Measurements from ENCODE around the gene MXRA8. TPM values are rescaled to one million over a fixed set of nuclear protein-coding genes. Genes with fewer than 3 reads are reported as not detected.
"Not testable (repeated sequence)": the region's sequence is repeated elsewhere in the genome, so short reads cannot be mapped to it uniquely, and the experiment has no call there.

MXRA8 gene
- total RNA-seq, 1 experiment from 2014 or later: not detected

- DNase-seq (ENCODE audit: extremely low read depth, low read depth): no peak
Measured at GRCh38 chr1:1370771-1371300, 12.5 kb upstream of the MXRA8 start.

DNA sequence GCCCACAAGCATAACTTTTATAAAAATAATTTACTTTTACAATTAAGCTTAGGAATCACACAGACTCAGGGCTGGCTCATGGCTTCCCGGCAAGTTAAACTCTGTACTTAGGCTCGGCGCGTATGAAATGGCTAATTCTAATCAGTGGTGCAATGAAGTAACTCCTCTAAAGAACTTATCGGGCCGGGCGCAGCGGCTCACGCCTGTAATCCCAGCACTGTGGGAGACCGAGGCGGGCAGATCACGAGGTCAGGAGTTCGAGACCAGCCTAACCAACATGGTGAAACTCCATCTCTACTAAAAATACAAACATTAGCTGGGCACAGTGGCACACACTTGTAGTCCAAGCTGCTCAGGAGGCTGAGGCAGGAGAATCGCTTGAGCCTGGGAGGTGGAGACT is 11.7 kb upstream of the MXRA8 start:
- DNase-seq (ENCODE audit: extremely low read depth, low read depth): not testable (repeated sequence)

DNA sequence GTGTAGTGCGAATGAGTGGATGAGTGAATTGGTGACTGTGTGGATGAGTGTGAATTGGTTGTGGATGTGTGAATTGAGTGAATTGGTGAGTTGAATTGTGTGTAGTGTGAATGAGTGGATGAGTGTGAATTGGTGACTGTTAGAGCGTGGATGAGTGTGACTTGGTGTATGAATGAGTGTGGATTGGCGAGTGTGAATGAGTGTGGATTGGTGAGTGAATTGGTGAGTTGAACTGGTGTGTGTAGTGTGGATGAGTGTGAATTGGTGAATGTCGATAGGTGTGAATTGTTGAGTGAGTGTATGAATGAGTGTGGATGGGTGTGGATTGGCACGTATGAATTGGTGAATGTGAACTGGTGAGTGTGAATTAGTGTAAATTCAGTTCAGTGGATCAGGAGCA is 9.0 kb upstream of the MXRA8 start:
- no peak for DNase-seq (ENCODE audit: extremely low read depth, low read depth)

DNA sequence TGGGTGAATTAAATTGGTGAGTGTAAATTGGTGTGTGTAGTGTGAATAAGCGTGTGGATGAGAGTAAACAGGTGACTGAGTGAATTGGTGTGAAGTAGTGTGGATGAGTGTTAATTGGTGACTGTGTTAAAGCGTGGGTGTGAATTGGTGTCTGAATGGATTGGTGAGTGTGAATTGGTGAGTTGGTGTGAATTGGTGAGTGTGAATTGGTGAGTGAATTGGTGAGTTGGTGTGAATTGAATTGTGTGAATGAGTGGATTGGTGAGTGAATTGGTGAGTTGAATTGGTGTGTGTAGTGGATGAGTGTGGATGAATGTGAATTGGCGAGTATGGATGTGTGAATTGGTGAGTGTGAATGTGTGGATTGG is 8.3 kb upstream of the MXRA8 start:
- DNase-seq (ENCODE audit: extremely low read depth, low read depth): no peak

DNA sequence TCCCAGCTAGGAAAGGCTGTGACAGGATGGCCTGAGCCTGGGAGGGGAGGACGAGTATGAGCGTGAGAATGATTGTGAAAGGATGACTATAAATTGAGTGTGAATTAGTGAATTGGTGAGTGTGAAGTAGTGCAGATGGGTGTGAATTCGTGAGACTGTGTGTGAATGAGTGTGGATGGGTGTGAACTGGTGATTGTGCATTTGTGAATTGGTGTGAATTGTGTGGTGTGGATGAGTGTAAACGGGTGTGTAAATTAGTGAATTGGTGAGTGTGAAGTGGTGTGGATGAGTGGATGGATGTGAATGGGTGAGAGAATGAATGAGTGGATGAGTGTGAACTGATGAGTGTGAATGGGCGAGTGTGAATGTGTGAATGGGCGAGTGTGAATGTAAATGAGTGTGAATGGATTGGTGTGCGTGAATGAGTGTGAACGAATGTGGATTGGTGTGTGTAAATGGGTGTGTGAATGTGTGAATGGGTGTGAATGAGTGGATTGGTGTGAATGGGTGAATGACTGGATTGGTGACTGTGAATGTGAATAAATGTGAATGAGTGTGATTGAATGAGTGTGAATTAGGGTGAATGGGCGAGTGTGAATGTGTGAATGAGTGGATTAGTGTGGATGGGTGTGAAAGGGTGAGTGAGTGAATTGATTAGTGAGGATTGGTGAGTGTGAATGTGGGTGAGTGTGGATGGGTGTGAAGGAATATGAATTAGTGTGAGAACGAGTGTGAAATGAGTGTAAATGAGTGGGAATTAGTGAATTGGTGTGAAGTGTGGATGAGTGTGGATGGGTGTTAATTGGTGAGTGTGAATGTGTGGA is 7.7 kb upstream of the MXRA8 start:
- DNase-seq (ENCODE audit: extremely low read depth, low read depth): no peak

- no peak for DNase-seq (ENCODE audit: extremely low read depth, low read depth)
Measured at GRCh38 chr1:1364266-1364665, 5.9 kb upstream of the MXRA8 start.

DNA sequence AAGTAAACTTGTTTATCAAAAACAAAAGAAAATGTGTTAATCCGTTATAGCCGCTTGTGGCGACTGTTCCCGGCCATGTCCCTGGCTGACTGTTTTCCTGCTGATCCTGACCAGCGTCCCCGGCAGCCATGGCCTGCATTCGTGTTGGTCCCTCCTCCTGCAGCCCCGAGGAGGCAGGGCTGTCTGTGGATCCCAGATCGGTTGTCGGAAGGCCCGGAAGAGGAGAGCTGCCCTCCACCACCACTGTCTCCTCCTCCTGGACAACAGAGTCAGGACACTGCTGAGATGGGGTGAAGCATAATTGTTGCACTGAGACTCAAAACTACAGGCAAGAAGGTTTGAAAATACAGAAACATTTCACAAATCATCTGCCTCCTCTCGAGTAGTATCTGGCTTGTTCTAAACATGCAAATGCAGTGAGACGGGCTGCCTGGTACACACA is 3.6 kb upstream of the MXRA8 start:
- no peak for DNase-seq (ENCODE audit: extremely low read depth, low read depth)

DNA sequence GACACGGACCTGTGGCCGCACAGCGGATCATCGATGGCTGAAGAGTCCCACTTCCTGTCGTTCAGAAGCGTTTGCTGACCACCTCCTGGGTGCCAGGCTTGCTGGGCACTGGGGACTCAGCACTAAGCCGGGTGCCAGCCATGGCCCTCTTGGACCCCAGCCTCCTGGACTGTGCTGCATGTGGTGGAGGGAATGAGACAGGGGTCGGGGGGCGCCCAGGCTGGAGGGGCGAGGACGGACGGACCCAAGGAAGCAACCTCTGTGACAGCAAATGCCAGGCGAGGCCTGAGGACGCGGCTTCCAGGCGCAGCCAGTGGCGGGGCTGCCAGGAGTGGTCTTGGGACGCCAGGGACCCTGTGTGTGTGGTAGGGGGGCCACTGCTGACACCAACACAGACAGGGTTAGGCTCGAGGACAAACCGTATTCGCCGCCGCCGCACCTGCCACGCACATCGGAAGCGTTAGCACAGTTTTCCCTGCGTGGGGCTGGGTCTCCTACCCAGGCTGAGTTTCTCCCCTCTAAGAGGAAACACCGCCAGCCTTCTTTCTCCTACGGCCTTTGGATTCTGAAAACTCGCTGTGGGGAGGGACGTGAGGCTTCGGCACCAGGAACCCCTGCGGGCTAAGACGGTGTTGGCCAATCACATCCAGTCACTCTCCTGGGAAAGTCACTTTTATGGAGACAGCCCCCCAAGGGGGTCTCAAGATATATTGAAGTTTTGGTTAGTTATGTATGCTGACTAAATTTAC is 3.1 kb upstream of the MXRA8 start:
- no peak for DNase-seq (ENCODE audit: extremely low read depth, low read depth)

GRCh38 chr1:1360506-1361169 is 2.3 kb upstream of the MXRA8 start:
- no peak for DNase-seq (ENCODE audit: extremely low read depth, low read depth)

DNA sequence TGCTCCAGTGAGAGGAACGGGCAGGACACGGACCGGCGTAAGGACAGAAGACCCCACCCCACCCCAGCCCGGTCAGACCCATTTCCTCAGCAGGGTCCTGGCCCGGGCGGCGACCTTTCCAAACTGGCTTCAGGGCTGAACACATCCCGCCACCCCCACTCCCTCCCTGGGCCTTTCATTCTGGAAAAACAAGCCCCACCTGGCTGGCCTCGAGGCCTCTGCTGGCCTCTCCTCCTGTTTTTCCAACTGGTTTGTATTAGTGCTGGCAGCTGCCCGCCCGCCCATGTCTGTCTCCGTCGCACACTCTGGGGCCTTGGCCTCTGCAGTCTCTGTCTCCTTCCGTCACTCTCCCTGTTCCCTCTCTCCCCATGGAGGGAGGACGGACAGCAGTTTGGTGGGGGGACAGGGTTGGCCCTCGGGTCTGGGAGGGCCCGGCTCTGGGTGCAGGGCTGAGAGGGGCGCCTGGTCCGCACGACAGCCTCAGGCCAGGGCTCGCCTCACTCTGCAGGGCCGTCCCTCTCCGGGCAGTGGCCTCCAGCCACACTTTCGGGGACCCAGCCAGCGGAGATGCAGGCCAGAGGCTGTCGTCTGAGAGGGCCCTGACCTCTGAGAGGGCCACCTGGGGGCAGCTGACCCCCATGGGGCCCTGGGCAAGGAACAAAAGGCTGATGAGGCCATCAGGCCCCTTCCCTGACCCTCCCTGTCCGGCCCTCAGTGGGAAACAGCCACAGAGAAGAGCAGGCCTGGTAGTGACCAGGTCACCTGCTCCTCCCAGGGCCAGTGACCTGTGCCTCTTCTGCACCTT is 1.5 kb upstream of the MXRA8 start:
- no peak for DNase-seq (ENCODE audit: extremely low read depth, low read depth)

DNA sequence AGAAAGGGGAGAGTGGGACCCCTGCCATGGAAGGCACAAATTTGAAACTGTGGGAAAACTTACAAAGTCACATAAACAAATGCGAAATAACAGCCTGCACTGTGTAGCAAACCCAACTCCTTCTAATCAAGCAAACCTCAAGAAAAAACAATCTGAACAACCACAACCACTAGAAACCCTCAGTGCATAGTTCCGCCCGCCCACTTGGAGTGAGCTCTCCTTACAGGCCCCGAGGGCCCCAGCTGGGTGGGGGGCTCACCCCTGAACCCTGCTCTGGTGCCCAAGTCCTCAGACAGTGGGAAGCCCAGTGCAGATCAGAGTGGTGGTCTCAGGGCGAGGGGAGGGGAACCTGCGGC is 931 bp upstream of the MXRA8 start:
- DNase-seq (ENCODE audit: extremely low read depth, low read depth): no peak

DNA sequence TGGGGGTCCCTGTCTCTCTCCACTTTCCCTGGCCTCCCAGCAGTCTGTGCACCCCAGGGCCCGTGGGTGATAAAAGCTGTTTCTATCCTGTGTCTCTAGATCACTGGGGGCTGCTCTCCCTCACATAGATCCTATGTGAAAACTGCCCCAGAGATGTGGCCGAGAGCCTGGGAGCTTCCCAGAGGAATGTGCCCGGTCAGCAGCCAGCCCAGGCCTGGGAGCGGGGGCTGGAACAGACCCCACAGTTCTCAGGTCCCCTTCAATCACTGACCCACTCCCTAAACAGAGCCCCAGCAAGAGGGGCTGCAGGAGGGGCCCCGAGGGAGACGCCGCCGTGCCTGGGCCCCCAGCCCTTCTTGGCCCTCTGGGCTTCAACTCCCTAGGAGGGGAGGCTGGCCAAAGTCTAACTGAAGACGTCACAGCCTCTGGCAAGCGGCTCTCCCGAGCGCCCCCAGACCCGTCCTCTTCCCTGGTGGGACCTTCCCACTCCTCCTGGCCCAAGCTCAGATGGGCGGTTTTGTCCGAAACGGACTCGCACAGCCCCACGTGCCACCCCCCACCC is 403 bp downstream of the MXRA8 start:
- no peak for DNase-seq (ENCODE audit: extremely low read depth, low read depth)

- no peak for DNase-seq (ENCODE audit: extremely low read depth, low read depth)
Measured at GRCh38 chr1:1356796-1357401, 1.5 kb downstream of the MXRA8 start.

- DNase-seq (ENCODE audit: extremely low read depth, low read depth): no peak
Measured at GRCh38 chr1:1356166-1356795, 2.1 kb downstream of the MXRA8 start.

GRCh38 chr1:1355416-1355815 is 2.9 kb downstream of the MXRA8 start:
- no peak for DNase-seq (ENCODE audit: extremely low read depth, low read depth)

- no peak for DNase-seq (ENCODE audit: extremely low read depth, low read depth)
Measured at GRCh38 chr1:1354271-1355247, 3.8 kb downstream of the MXRA8 start.

- DNase-seq (ENCODE audit: extremely low read depth, low read depth): no peak
Measured at GRCh38 chr1:1353389-1354151, 4.8 kb downstream of the MXRA8 start.

All from NCI-H460 (cell line).